Putamen (tissue), 1 donor: ENCODE measurements around the gene SIPA1L2.

ENCODE experiments used
- DNase-seq: peaks from one replicate; pipeline ENCODE4 v3.0.0-alpha.2; 2016; ENCODE audit warnings: low spot score

Gene SIPA1L2

GRCh38 chr1:232589812-232590743 lies 39.9 kb downstream of the SIPA1L2 start:
- no peak for DNase-seq

GRCh38 chr1:232589111-232589811 lies 40.7 kb downstream of the SIPA1L2 start:
- DNase-seq: no peak

GRCh38 chr1:232587141-232588008 lies 42.6 kb downstream of the SIPA1L2 start:
- DNase-seq: no peak

GRCh38 chr1:232586679-232587078 lies 43.3 kb downstream of the SIPA1L2 start:
- DNase-seq: no peak

GRCh38 chr1:232585486-232585885 lies 44.4 kb downstream of the SIPA1L2 start:
- no peak for DNase-seq

- no peak for DNase-seq
Observed at GRCh38 chr1:232581932-232582331, 48.0 kb downstream of the SIPA1L2 start.
